Posterior cingulate gyrus (tissue), 11 donors: ENCODE measurements around the gene ZFHX3.

ENCODE experiments used
- DNase-seq, 10 donors: peaks; one replicate each; pipeline versions ENCODE4 v3.0.0 to v3.0.0-alpha.2; 2020 to 2021; ENCODE audit warnings: mixed read lengths in 3 of 10
- intact Hi-C: fragments of 100-400 bp; cut with DNase I; formaldehyde crosslinking; loops from one replicate; pipeline ENCODE4 v1.15.1; 2023

The ZFHX3 gene

GRCh38 chr16:72942021-72942420 lies 105.9 kb downstream of the ZFHX3 start:
- intact Hi-C loops = no loop called here
- no peak for DNase-seq

- intact Hi-C loops = no loop called here
- DNase-seq = no peak
Measured at GRCh38 chr16:72940886-72941285, 107.0 kb downstream of the ZFHX3 start.

- intact Hi-C loops = loop anchor here (10.0 kb wide), 1 partner anchor 106 kb away; the partner anchor contains the start of gene ZFHX3
- peak in 1 of 10 donors; percentile 65 for DNase-seq
Measured at GRCh38 chr16:72939247-72939646, 108.7 kb downstream of the ZFHX3 start.

- intact Hi-C loops = loop anchor here (10.0 kb wide), 1 partner anchor 106 kb away; the partner anchor contains the start of gene ZFHX3
- DNase-seq = peak in 4 of 10 donors; percentile 33 to 80 (median 64)
Measured at GRCh38 chr16:72938795-72939164, 109.1 kb downstream of the ZFHX3 start.

GRCh38 chr16:72937916-72938794 lies 109.8 kb downstream of the ZFHX3 start:
- intact Hi-C loops = loop anchor here (10.0 kb wide), 1 partner anchor 107 kb away; the partner anchor contains the start of gene ZFHX3
- peak in 1 of 10 donors; percentile 39 for DNase-seq

GRCh38 chr16:72937360-72937759 lies 110.6 kb downstream of the ZFHX3 start:
- peak in 1 of 10 donors; percentile 32 for DNase-seq
- intact Hi-C loops = loop anchor here (10.0 kb wide), 1 partner anchor 107 kb away; the partner anchor contains the start of gene ZFHX3

- intact Hi-C loops = loop anchor here (10.0 kb wide), 1 partner anchor 108 kb away; the partner anchor contains the start of gene ZFHX3
- DNase-seq = no peak
Measured at GRCh38 chr16:72936408-72936807, 111.5 kb downstream of the ZFHX3 start.

- DNase-seq = peak in 1 of 10 donors; percentile 54
- intact Hi-C loops = loop anchor here (10.0 kb wide), 1 partner anchor 109 kb away; the partner anchor contains the start of gene ZFHX3
Measured at GRCh38 chr16:72935896-72936295, 112.0 kb downstream of the ZFHX3 start.

GRCh38 chr16:72934636-72935403 lies 113.1 kb downstream of the ZFHX3 start:
- peak in 1 of 10 donors; percentile 7 for DNase-seq
- intact Hi-C loops = loop anchor here (10.0 kb wide), 1 partner anchor 110 kb away; the partner anchor contains the start of gene ZFHX3

- intact Hi-C loops = loop anchor here (10.0 kb wide), 1 partner anchor 112 kb away; the partner anchor contains the start of gene ZFHX3
- peak in 1 of 10 donors; percentile 5 for DNase-seq
Measured at GRCh38 chr16:72932677-72933335, 115.1 kb downstream of the ZFHX3 start.

- DNase-seq = no peak
- intact Hi-C loops = loop anchor here (10.0 kb wide), 1 partner anchor 113 kb away; the partner anchor contains the start of gene ZFHX3
Measured at GRCh38 chr16:72932050-72932449, 115.9 kb downstream of the ZFHX3 start.

- intact Hi-C loops = loop anchor here (10.0 kb wide), 1 partner anchor 114 kb away; the partner anchor contains the start of gene ZFHX3
- no peak for DNase-seq
Measured at GRCh38 chr16:72930396-72930795, 117.5 kb downstream of the ZFHX3 start.

- DNase-seq = no peak
- intact Hi-C loops = no loop called here
Measured at GRCh38 chr16:72928090-72928981, 119.6 kb downstream of the ZFHX3 start.

- peak in 1 of 10 donors; percentile 72 for DNase-seq
- intact Hi-C loops = no loop called here
Measured at GRCh38 chr16:72927199-72928089, 120.5 kb downstream of the ZFHX3 start.

GRCh38 chr16:72926177-72927070 lies 121.5 kb downstream of the ZFHX3 start:
- DNase-seq = peak in 1 of 10 donors; percentile 8
- intact Hi-C loops = no loop called here

GRCh38 chr16:72925631-72925979 lies 122.3 kb downstream of the ZFHX3 start:
- peak in 1 of 10 donors; percentile 27 for DNase-seq
- intact Hi-C loops = no loop called here
